Measurements from ENCODE around the gene AK3.

Gene AK3

GRCh38 chr9:4662989-4663792, 77.8 kb downstream of the AK3 start:
- TF ChIP-seq MAX (IDR thresholded peaks at IDR 0.05) (no peak), CREB1 (IDR thresholded peaks at IDR 0.05; ENCODE audit: low read depth) (no peak), TEAD4 (IDR thresholded peaks at IDR 0.05) (no peak), YY1 (IDR thresholded peaks at IDR 0.05; ENCODE audit: low read depth) (no peak), CEBPB (IDR thresholded peaks at IDR 0.05) (no peak), REST (IDR thresholded peaks at IDR 0.05; ENCODE audit: low read depth) (no peak)

- TF ChIP-seq YY1 (IDR thresholded peaks at IDR 0.05; ENCODE audit: low read depth) (peak; percentile 67), CEBPB (IDR thresholded peaks at IDR 0.05) (peak; percentile 53), REST (IDR thresholded peaks at IDR 0.05; ENCODE audit: low read depth) (no peak), CREB1 (IDR thresholded peaks at IDR 0.05; ENCODE audit: low read depth) (no peak), EP300 (IDR thresholded peaks at IDR 0.05; ENCODE audit: borderline replicate concordance) (no peak), MAX (IDR thresholded peaks at IDR 0.05) (peak; percentile 67), TCF12 (IDR thresholded peaks at IDR 0.05; ENCODE audit: low read depth) (peak; percentile 57; the same call in 1 of the 2 replicates), TAF1 (IDR thresholded peaks at IDR 0.05; ENCODE audit: low read depth) (peak; percentile 79), EGR1 (IDR thresholded peaks at IDR 0.05) (peak; percentile 65), RAD21 (IDR thresholded peaks at IDR 0.05; ENCODE audit: low read depth) (peak; percentile 48), ZBTB7A (IDR thresholded peaks at IDR 0.05; ENCODE audit: low read depth) (no peak), USF1 (IDR thresholded peaks at IDR 0.05) (peak; percentile 16; the same call in 1 of the 2 replicates), FOXM1 (IDR thresholded peaks at IDR 0.05; ENCODE audit: borderline replicate concordance, low read depth) (no peak), NFIC (IDR thresholded peaks at IDR 0.05) (no peak), TEAD4 (IDR thresholded peaks at IDR 0.05) (peak; percentile 66; the same call in 1 of the 2 replicates)
Observed at GRCh38 chr9:4662108-4662988, 78.7 kb downstream of the AK3 start, which contains the start of gene PLPP6. Gene PLPP6, plus strand, starts transcription at chr9:4662294. Its CDS starts 82 bp downstream, at chr9:4662376.

- TF ChIP-seq EP300 (IDR thresholded peaks at IDR 0.05; ENCODE audit: borderline replicate concordance): no peak
- TF ChIP-seq REST (IDR thresholded peaks at IDR 0.05; ENCODE audit: low read depth): no peak
- no peak for TF ChIP-seq MAX (IDR thresholded peaks at IDR 0.05)
- TF ChIP-seq CREB1 (IDR thresholded peaks at IDR 0.05; ENCODE audit: low read depth): no peak
- TF ChIP-seq TEAD4 (IDR thresholded peaks at IDR 0.05): no peak
- no peak for TF ChIP-seq TCF12 (IDR thresholded peaks at IDR 0.05; ENCODE audit: low read depth)
- no peak for TF ChIP-seq YY1 (IDR thresholded peaks at IDR 0.05; ENCODE audit: low read depth)
- TF ChIP-seq TAF1 (IDR thresholded peaks at IDR 0.05; ENCODE audit: low read depth): no peak
- TF ChIP-seq RAD21 (IDR thresholded peaks at IDR 0.05; ENCODE audit: low read depth): no peak
- no peak for TF ChIP-seq ZBTB7A (IDR thresholded peaks at IDR 0.05; ENCODE audit: low read depth)
- no peak for TF ChIP-seq EGR1 (IDR thresholded peaks at IDR 0.05)
- no peak for TF ChIP-seq NFIC (IDR thresholded peaks at IDR 0.05)
- no peak for TF ChIP-seq USF1 (IDR thresholded peaks at IDR 0.05)
- TF ChIP-seq CEBPB (IDR thresholded peaks at IDR 0.05): no peak
- TF ChIP-seq FOXM1 (IDR thresholded peaks at IDR 0.05; ENCODE audit: borderline replicate concordance, low read depth): no peak
Observed at GRCh38 chr9:4661611-4662010, 79.4 kb downstream of the AK3 start.

Data from Ishikawa (cell line).